ENCODE results near the gene LRRTM2.
"Not testable (repeated sequence)": the region's sequence is repeated elsewhere in the genome, so short reads cannot be mapped to it uniquely, and the experiment has no call there.

Gene LRRTM2

GRCh38 chr5:138874771-138875551, at the start of gene LRRTM2:
LRRTM2 (minus strand) TSS chr5:138875335; CDS start chr5:138874911, 424 bp downstream.
- peak; percentile 62 for DNase-seq

- no peak for DNase-seq
Observed at GRCh38 chr5:138922494-138922893, 47.4 kb upstream of the LRRTM2 start.

GRCh38 chr5:138921362-138921761, 46.2 kb upstream of the LRRTM2 start:
- DNase-seq: not testable (repeated sequence)

GRCh38 chr5:138920181-138920580, 45.0 kb upstream of the LRRTM2 start:
- no peak for DNase-seq

GRCh38 chr5:138918686-138919085, 43.6 kb upstream of the LRRTM2 start:
- DNase-seq: no peak

- no peak for DNase-seq
Observed at GRCh38 chr5:138914338-138914737, 39.2 kb upstream of the LRRTM2 start.

GRCh38 chr5:138913773-138914172, 38.6 kb upstream of the LRRTM2 start:
- no peak for DNase-seq

GRCh38 chr5:138912093-138912492, 37.0 kb upstream of the LRRTM2 start:
- no peak for DNase-seq

GRCh38 chr5:138911441-138911840, 36.3 kb upstream of the LRRTM2 start:
- DNase-seq: no peak

GRCh38 chr5:138910546-138911185, 35.5 kb upstream of the LRRTM2 start:
- no peak for DNase-seq

GRCh38 chr5:138909734-138910133, 34.6 kb upstream of the LRRTM2 start:
- no peak for DNase-seq

- DNase-seq: no peak
Observed at GRCh38 chr5:138905541-138905940, 30.4 kb upstream of the LRRTM2 start.

GRCh38 chr5:138903130-138903775, 28.1 kb upstream of the LRRTM2 start:
- DNase-seq: no peak

GRCh38 chr5:138901716-138902115, 26.6 kb upstream of the LRRTM2 start:
- no peak for DNase-seq

GRCh38 chr5:138900281-138900965, 25.3 kb upstream of the LRRTM2 start:
- DNase-seq: no peak

- DNase-seq: no peak
Observed at GRCh38 chr5:138898742-138899141, 23.6 kb upstream of the LRRTM2 start.

- no peak for DNase-seq
Observed at GRCh38 chr5:138898299-138898698, 23.2 kb upstream of the LRRTM2 start.

GRCh38 chr5:138895918-138896317, 20.8 kb upstream of the LRRTM2 start:
- no peak for DNase-seq

GRCh38 chr5:138890644-138891043, 15.5 kb upstream of the LRRTM2 start:
- DNase-seq: no peak

GRCh38 chr5:138889994-138890393, 14.9 kb upstream of the LRRTM2 start:
- no peak for DNase-seq

- DNase-seq: no peak
Observed at GRCh38 chr5:138884554-138884953, 9.4 kb upstream of the LRRTM2 start.

GRCh38 chr5:138884094-138884493, 9.0 kb upstream of the LRRTM2 start:
- no peak for DNase-seq

- DNase-seq: no peak
Observed at GRCh38 chr5:138883211-138883610, 8.1 kb upstream of the LRRTM2 start.
